Tibial artery (tissue), 4 donors: ENCODE data around the gene NEB.
"Not testable (repeated sequence)": the region's sequence is repeated elsewhere in the genome, so short reads cannot be mapped to it uniquely, and the experiment has no call there.

Experiments used
- DNase-seq, 2 donors: peaks; one replicate each; pipeline ENCODE4 v3.0.0-alpha.2; 2019
- H3K27ac ChIP-seq, 2 donors: fragments of 200-600 bp; sonication (generic) in 1 of 2; 1 replicate in 1 of 2; 2 replicates in 1 of 2; pipeline ENCODE4 v1.5.1; 2018 to 2019; ENCODE audit warnings: mild to moderate bottlenecking in 1 of 2
- H3K27me3 ChIP-seq, 2 donors: fragments of 200-600 bp; sonication (generic) in 1 of 2; one replicate each; pipeline versions ENCODE4 v1.5.1 to v1.6.0; 2016 to 2019
- H3K36me3 ChIP-seq, 3 donors: fragments of 200-600 bp; sonication (generic) in 2 of 3; one replicate each; pipeline ENCODE4 v1.5.1; 2016 to 2019; ENCODE audit warnings: mild to moderate bottlenecking in 2 of 3
- H3K4me1 ChIP-seq, 4 donors: fragments of 200-600 bp; sonication (generic) in 2 of 4; 1 replicate in 3 of 4; 2 replicates in 1 of 4; pipeline ENCODE4 v1.5.1; 2016 to 2019
- H3K4me3 ChIP-seq, 2 donors: fragments of 200-600 bp; sonication (generic) in 1 of 2; 1 replicate in 1 of 2; 2 replicates in 1 of 2; pipeline ENCODE4 v1.5.1; 2018 to 2019; ENCODE audit warnings: mild to moderate bottlenecking in 2 of 2
- H3K9me3 ChIP-seq, 3 donors: fragments of 200-600 bp; sonication (generic) in 1 of 3; one replicate each; pipeline ENCODE4 v1.5.1; 2016 to 2019
- intact Hi-C: fragments of 100-400 bp; cut with DNase I; formaldehyde crosslinking; loops from one replicate; pipeline ENCODE4 v1.15.0; 2023; ENCODE audit warnings: low total_unique reads
- TF ChIP-seq, protein P1 (sequence below), 2 experiments: fragments of 200-600 bp in 1 of 2; fragments of 450-650 bp in 1 of 2; IDR thresholded peaks; one replicate each; pipeline ENCODE4 v1.5.1; 2017 to 2019; ENCODE audit warnings: antibody characterized with exemption in 2 of 2, mild to moderate bottlenecking in 1 of 2, moderate library complexity in 1 of 2

Gene NEB

GRCh38 chr2:151569167-151569566 lies 165.1 kb downstream of the NEB start:
- Histone ChIP-seq H3K4me3 (no peak overlapping the region), H3K36me3 (no peaks in the 10 kb centered on the region), H3K9me3 (no peaks in the 10 kb centered on the region), H3K27ac (no peak overlapping the region), H3K4me1 (peaks cover 0 to 10% (median 5%) of the 10 kb centered on the region in 4 donors), H3K27me3 (no peaks in the 10 kb centered on the region)
- intact Hi-C loops = no loop called here
- DNase-seq = no peak
- TF ChIP-seq, protein P1, sequence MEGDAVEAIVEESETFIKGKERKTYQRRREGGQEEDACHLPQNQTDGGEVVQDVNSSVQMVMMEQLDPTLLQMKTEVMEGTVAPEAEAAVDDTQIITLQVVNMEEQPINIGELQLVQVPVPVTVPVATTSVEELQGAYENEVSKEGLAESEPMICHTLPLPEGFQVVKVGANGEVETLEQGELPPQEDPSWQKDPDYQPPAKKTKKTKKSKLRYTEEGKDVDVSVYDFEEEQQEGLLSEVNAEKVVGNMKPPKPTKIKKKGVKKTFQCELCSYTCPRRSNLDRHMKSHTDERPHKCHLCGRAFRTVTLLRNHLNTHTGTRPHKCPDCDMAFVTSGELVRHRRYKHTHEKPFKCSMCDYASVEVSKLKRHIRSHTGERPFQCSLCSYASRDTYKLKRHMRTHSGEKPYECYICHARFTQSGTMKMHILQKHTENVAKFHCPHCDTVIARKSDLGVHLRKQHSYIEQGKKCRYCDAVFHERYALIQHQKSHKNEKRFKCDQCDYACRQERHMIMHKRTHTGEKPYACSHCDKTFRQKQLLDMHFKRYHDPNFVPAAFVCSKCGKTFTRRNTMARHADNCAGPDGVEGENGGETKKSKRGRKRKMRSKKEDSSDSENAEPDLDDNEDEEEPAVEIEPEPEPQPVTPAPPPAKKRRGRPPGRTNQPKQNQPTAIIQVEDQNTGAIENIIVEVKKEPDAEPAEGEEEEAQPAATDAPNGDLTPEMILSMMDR (IDR thresholded peaks at IDR 0.05) = no peak

DNA sequence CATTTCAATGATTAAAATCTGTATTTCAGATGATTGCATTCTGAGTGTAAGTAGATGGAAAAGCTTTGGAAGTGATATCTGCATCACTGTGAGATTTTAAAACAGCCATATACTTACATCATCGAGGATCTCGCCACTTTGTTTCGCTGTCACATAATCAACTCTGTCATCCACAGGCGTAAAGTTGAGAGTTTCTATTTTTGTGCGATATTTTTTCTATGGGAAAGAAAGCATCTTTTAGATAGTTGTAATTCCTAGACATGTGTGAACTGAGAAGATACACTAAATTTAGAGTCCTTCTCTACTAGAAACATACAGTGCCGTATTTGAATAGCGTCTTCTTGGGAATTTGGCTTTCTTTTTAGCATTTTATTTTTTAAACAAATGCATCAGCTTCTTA lies 165.8 kb downstream of the NEB start:
- no peaks in the 10 kb centered on the region for H3K27me3 ChIP-seq
- no peak for DNase-seq
- no peaks in the 10 kb centered on the region for H3K36me3 ChIP-seq
- no peak overlapping the region for H3K4me3 ChIP-seq
- H3K9me3 ChIP-seq = no peaks in the 10 kb centered on the region
- H3K4me1 ChIP-seq = peaks cover 0 to 10% (median 5%) of the 10 kb centered on the region in 4 donors
- intact Hi-C loops = no loop called here
- H3K27ac ChIP-seq = no peak overlapping the region
- TF ChIP-seq, protein P1 (IDR thresholded peaks at IDR 0.05) = no peak

GRCh38 chr2:151567006-151567405 lies 167.3 kb downstream of the NEB start:
- no peaks in the 10 kb centered on the region for H3K9me3 ChIP-seq
- H3K4me1 ChIP-seq = peaks cover 0 to 10% (median 5%) of the 10 kb centered on the region in 4 donors
- H3K36me3 ChIP-seq = no peaks in the 10 kb centered on the region
- no peak overlapping the region for H3K27ac ChIP-seq
- no peaks in the 10 kb centered on the region for H3K27me3 ChIP-seq
- TF ChIP-seq, protein P1 (IDR thresholded peaks at IDR 0.05) = no peak
- H3K4me3 ChIP-seq = no peak overlapping the region
- intact Hi-C loops = no loop called here
- no peak for DNase-seq

- Histone ChIP-seq H3K9me3 (no peaks in the 10 kb centered on the region), H3K27ac (no peak overlapping the region), H3K27me3 (no peaks in the 10 kb centered on the region), H3K36me3 (no peaks in the 10 kb centered on the region), H3K4me3 (no peak overlapping the region), H3K4me1 (peaks cover 0 to 22% (median 1%) of the 10 kb centered on the region in 4 donors)
- TF ChIP-seq, protein P1 (IDR thresholded peaks at IDR 0.05) = no peak
- no peak for DNase-seq
- intact Hi-C loops = no loop called here
Measured at GRCh38 chr2:151562398-151562797, 171.9 kb downstream of the NEB start.

GRCh38 chr2:151560289-151560688 lies 174.0 kb downstream of the NEB start:
- no peaks in the 10 kb centered on the region for H3K36me3 ChIP-seq
- H3K4me3 ChIP-seq = no peak overlapping the region
- intact Hi-C loops = no loop called here
- no peak for DNase-seq
- H3K9me3 ChIP-seq = no peaks in the 10 kb centered on the region
- no peak overlapping the region for H3K27ac ChIP-seq
- TF ChIP-seq, protein P1 (IDR thresholded peaks at IDR 0.05) = no peak
- H3K4me1 ChIP-seq = peaks cover 0 to 36% (median 1%) of the 10 kb centered on the region in 4 donors
- no peaks in the 10 kb centered on the region for H3K27me3 ChIP-seq

GRCh38 chr2:151559431-151559830 lies 174.8 kb downstream of the NEB start:
- peaks cover 0 to 40% (median 1%) of the 10 kb centered on the region in 4 donors for H3K4me1 ChIP-seq
- H3K27ac ChIP-seq, H3K4me3 ChIP-seq, H3K36me3 ChIP-seq, DNase-seq, intact Hi-C loops, H3K27me3 ChIP-seq, H3K9me3 ChIP-seq: not testable (repeated sequence)

DNA sequence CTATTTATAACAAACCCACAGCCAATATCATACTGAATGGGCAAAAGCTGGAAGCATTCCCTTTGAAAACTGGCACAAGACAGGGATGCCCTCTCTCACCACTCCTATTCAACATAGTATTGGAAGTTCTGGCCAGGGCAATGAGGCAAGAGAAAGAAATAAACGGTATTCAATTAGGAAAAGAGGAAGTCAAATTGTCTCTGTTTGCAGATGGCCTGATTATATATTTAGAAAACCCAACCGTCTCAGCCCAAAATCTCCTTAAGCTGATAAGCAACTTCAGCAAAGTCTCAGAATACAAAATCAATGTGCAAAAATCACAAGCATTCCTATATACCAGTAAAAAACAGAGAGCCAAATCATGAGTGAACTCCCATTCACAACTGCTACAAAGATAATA lies 176.4 kb downstream of the NEB start:
- peaks cover 0 to 40% (median 1%) of the 10 kb centered on the region in 4 donors for H3K4me1 ChIP-seq
- H3K27me3 ChIP-seq, intact Hi-C loops, H3K27ac ChIP-seq, H3K4me3 ChIP-seq, DNase-seq, H3K36me3 ChIP-seq, H3K9me3 ChIP-seq: not testable (repeated sequence)
